Measurements from ENCODE around the gene DSTYK. TPM values are rescaled to one million over a fixed set of nuclear protein-coding genes. Genes with fewer than 3 reads are reported as not detected.

DSTYK gene
- total RNA-seq, 1 donor from 2014 or later = 12.6 TPM

DNA sequence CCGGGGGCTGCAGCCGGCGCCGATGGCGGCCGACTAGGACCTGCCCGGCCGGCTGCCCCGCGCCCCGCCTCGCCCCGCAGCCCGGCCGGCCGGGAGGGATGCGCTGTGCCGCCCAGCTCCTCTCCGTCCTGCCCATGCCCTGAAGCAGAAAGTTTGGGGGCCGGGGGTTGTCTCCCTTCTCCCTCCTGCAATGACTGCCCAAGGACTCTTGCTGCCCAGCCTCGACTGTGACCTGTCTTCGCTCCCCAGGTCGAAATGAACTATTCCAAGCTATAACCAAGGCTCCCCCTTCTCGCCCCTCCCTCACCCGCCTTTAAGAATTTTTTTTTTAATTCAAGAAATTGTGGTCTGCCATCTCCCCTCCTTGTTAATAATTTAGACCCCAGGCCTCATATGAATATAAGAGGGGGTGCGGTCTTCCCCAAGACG is 16.6 kb upstream of the DSTYK start:
- no peak for DNase-seq (ENCODE audit: low spot score)
- Mint-ChIP-seq H3K4me1 (ENCODE audit: low read depth) (peaks cover 45% of the 10 kb centered on the region), H3K27me3 (ENCODE audit: low read depth) (no peaks in the 10 kb centered on the region), H3K27ac (ENCODE audit: unreplicated experiment) (no peak overlapping the region), H3K36me3 (ENCODE audit: low read depth) (no peaks in the 10 kb centered on the region), H3K9me3 (ENCODE audit: low read depth) (no peaks in the 10 kb centered on the region), H3K4me3 (ENCODE audit: unreplicated experiment) (peak overlapping the region; percentile 76)
- TF ChIP-seq, protein P1, sequence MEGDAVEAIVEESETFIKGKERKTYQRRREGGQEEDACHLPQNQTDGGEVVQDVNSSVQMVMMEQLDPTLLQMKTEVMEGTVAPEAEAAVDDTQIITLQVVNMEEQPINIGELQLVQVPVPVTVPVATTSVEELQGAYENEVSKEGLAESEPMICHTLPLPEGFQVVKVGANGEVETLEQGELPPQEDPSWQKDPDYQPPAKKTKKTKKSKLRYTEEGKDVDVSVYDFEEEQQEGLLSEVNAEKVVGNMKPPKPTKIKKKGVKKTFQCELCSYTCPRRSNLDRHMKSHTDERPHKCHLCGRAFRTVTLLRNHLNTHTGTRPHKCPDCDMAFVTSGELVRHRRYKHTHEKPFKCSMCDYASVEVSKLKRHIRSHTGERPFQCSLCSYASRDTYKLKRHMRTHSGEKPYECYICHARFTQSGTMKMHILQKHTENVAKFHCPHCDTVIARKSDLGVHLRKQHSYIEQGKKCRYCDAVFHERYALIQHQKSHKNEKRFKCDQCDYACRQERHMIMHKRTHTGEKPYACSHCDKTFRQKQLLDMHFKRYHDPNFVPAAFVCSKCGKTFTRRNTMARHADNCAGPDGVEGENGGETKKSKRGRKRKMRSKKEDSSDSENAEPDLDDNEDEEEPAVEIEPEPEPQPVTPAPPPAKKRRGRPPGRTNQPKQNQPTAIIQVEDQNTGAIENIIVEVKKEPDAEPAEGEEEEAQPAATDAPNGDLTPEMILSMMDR (IDR thresholded peaks at IDR 0.05) = no peak

DNA sequence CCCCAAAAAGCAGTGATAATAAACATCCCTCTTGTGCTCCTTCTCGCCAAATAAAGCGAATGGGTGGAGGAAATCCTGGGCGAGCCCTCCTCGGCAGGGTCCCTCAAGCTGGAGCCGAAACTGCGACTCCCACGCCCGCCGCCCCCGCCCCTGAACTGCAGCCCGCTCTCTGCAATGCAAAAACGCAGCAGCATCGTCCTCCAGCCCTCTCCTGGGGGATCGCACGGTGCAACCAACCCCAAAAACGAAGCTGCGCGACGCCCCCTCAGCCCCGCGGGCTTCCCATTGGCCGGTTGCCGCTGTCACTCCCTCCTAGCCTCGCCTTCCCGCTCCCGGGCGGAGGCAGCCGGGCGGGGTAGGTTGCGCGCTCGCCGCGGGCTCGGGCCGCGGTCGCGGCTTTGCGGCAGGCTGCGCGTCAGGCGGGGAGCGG is 16.1 kb upstream of the DSTYK start, which contains the start of gene TMCC2:
TSS of gene TMCC2 (plus strand) at position 363 of the 430 bp plus-strand sequence. CDS start 619 bp downstream, outside the sequence.
- Mint-ChIP-seq H3K27ac (ENCODE audit: unreplicated experiment) (peak within 1 kb of the TSS; percentile 68), H3K4me3 (ENCODE audit: unreplicated experiment) (peak within 1 kb of the TSS; percentile 79)
- TF ChIP-seq, protein P1 (IDR thresholded peaks at IDR 0.05) = no peak

DNA sequence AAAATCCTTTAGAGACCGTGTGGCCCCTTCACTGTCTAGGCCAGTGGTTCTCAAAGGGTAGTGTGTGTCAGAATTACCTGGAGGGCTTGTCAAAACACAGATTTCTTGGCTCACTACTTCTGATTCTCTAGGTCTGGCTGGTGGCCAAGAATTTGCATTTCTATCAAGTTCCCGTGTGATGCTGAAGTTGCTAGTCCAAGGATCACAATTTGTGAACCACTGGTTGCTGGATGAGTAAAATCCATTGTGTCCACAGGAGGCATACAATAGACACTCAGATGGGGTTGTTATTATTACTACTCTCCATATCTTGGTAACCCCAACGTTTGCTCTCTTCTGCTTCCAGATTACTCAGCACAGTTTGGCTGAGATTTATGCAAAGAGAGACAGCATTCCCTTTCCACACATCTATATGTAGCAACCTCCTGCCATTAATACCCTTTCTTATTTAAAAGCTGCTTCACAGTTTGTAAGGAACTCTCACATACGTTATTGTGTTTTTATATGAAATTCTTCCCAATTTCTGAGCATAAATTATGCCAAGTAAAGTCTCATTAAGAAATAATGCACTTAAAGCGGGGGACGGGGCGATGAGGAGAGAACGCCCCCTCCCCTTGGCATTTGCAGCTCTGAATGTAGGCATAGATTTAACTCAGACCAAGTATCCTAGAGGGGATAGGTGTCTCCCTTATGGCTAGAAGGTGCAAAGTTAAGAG is 15.5 kb upstream of the DSTYK start:
- Mint-ChIP-seq H3K36me3 (ENCODE audit: low read depth) (no peaks in the 10 kb centered on the region), H3K27ac (ENCODE audit: unreplicated experiment) (peak overlapping the region; percentile 68), H3K4me3 (ENCODE audit: unreplicated experiment) (peak overlapping the region; percentile 79), H3K27me3 (ENCODE audit: low read depth) (no peaks in the 10 kb centered on the region), H3K4me1 (ENCODE audit: low read depth) (peaks cover 45% of the 10 kb centered on the region), H3K9me3 (ENCODE audit: low read depth) (no peaks in the 10 kb centered on the region)
- no peak for DNase-seq (ENCODE audit: low spot score)
- TF ChIP-seq, protein P1 (IDR thresholded peaks at IDR 0.05) = no peak

More for the DNA sequence above, 16.1 kb upstream of the DSTYK start, which contains the start of gene TMCC2:
- Mint-ChIP-seq H3K9me3 (ENCODE audit: low read depth) (no peaks in the 10 kb centered on the region), H3K36me3 (ENCODE audit: low read depth) (no peaks in the 10 kb centered on the region), H3K27me3 (ENCODE audit: low read depth) (no peaks in the 10 kb centered on the region), H3K4me1 (ENCODE audit: low read depth) (peaks cover 45% of the 10 kb centered on the region)
- DNase-seq (ENCODE audit: low spot score) = no peak

DNA sequence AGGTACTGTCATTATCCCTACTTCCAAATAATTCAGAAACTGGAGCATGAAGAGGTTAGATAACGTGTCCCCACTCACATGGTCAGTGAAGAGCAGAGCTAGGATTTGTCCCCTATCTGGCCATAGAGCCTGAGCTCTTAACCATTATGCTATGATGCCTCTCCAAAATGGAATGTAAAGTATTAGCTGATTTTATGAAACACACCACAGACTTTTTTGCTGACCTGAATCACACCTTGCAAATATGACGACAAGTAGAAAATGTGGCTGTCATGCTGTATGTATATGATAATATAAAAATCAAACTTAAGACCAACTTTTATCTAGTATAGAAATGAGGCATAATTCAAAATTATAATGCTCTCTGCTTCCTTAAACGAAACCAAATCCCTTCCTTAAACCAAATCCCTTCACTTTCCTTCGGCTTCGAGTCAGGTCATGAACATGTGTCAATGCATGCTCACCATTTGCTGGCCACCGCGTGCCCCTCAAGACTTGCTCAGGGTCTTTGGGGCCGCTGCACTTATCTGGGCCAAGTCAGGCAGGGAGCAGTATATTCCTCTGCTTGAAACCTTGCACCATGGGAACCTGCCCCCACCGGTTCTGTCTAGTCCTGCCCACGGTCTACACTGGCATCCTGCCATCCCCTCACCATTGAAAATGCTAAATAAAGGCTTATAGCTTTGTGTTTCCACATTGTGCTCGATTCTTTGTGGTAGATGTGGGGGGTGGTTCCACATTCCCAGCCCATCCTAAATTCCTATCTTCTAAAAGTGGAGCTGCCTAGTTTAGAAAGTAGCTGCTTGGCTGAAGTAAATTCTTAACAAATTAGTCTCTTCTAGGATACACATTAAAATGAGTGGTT is 14.6 kb upstream of the DSTYK start:
- Mint-ChIP-seq H3K27me3 (ENCODE audit: low read depth) (no peaks in the 10 kb centered on the region), H3K36me3 (ENCODE audit: low read depth) (no peaks in the 10 kb centered on the region)
- DNase-seq (ENCODE audit: low spot score) = no peak

More for the DNA sequence above, 14.6 kb upstream of the DSTYK start:
- Mint-ChIP-seq H3K4me1 (ENCODE audit: low read depth) (peaks cover 45% of the 10 kb centered on the region), H3K27ac (ENCODE audit: unreplicated experiment) (peak overlapping the region; percentile 68), H3K9me3 (ENCODE audit: low read depth) (no peaks in the 10 kb centered on the region), H3K4me3 (ENCODE audit: unreplicated experiment) (no peak overlapping the region)
- TF ChIP-seq, protein P1 (IDR thresholded peaks at IDR 0.05) = no peak

Measured in chondrocyte (in vitro differentiated cells).